CD4-positive, alpha-beta T cell treated with Interleukin-2 at 100 ng/mL for 4 hours (primary cell): ENCODE results near the gene H19.

Experiments used
- DNase-seq: peaks from one replicate; pipeline ENCODE4 v3.0.0-alpha.2; 2020; ENCODE audit warnings: low spot score

Gene H19

GRCh38 chr11:1982873-1983600 is 14.6 kb downstream of the H19 start:
- no peak for DNase-seq

GRCh38 chr11:1979607-1980006 is 18.0 kb downstream of the H19 start:
- no peak for DNase-seq

- DNase-seq: no peak
Observed at GRCh38 chr11:1978720-1979473, 18.7 kb downstream of the H19 start.

DNA sequence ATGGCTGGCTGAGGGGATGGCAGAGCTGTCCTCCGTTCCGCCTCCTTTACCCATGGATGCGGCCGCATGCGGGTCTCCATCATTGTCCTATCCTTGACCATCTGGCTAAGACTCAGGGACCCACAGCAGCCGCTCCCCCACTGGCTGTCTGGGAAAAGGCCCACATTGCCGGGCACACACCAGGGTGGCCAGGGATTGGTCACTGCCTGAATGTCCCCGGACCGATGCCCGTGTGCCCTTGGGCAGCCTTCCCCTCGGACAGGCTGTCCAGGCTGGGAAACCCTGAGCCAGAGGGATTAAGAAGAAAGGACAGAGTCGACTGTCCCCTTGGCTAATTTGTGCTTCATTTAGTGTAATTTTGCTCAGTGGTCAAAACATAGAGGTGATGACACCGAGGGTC is 22.5 kb downstream of the H19 start:
- DNase-seq: no peak

DNA sequence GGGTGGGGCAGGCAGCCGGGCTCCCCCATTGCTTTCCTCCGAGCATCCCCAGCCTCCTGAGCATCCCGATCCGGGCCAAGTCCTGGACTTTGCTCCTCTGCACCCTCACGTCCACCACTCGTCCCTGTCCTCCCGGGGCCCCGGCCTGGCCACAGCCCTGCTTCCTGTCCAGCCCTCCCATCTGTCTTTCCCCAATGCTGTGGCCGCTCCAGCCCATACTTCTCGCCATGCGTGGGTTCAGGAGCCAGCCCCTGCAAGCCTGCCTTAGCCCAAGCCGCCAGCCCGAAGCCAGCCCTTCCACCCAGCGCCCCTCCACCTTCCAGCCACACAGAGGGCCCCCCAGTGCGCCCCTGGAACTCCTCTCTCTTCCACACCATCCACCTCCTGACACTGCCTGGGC is 26.7 kb downstream of the H19 start:
- no peak for DNase-seq

- DNase-seq: no peak
Observed at GRCh38 chr11:1969776-1970175, 27.9 kb downstream of the H19 start.

DNA sequence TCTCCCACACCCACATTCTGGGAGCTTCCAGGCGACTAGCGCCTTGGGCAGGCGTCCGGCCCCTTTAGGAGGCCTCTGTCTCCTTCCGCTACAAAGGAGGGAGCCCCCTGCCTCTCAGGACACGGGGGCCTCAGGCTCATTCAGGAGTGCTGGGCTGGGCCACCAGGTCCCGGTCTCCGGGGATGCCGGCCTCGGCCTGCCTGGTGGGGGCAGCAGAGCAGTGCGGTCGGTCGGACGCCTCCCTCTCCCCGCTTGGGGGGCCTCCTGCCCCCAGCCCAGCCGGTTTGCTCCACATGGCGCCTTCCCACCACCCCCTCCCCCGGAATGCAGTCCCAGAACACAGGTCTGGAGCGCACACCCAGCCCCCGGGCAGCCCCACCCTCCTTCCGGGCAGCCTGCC is 28.6 kb downstream of the H19 start:
- DNase-seq: no peak

GRCh38 chr11:1968454-1969002 is 29.1 kb downstream of the H19 start:
- no peak for DNase-seq

GRCh38 chr11:1967641-1968225 is 29.9 kb downstream of the H19 start:
- no peak for DNase-seq

DNA sequence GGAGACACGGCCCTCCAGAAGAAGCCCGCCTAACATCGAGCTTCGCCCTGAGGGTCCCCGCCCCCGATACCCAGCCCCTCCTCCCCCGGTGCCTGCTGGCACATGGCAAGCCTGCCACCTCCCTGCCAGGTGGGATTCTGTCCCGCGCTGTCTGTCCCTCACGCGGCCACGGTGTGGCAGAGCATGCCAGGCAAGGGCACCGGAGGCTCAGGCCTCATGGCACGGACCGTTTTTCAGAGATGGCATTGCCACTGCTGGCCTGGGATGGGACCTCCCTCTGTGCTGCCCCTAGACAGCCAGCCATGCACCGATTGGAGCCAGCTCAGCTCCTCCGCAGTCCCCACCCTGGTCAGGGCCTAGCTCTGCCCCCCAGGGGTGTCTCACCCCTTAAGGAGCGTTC is 31.1 kb downstream of the H19 start:
- no peak for DNase-seq

DNA sequence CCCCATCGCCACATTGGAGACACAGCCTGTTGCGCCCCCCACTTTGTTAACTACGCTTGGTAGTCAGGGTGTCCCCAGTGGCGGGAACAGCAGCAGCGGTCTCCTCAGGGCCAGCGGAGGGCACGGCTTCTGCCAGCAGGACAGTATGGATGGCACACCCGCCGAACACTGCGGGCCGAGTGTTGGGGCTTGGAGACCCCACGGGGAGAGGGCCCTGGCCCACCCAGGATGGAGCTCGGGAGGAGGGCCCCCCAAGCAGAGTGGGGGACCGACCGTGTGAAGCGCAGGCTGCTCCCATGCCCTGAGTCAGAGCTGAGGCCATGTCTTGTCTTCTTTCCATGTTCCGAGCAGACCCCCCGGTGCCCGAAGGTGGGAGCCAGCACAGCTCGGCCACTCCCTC is 32.7 kb downstream of the H19 start:
- DNase-seq: no peak

- no peak for DNase-seq
Observed at GRCh38 chr11:1964348-1964747, 33.3 kb downstream of the H19 start.

DNA sequence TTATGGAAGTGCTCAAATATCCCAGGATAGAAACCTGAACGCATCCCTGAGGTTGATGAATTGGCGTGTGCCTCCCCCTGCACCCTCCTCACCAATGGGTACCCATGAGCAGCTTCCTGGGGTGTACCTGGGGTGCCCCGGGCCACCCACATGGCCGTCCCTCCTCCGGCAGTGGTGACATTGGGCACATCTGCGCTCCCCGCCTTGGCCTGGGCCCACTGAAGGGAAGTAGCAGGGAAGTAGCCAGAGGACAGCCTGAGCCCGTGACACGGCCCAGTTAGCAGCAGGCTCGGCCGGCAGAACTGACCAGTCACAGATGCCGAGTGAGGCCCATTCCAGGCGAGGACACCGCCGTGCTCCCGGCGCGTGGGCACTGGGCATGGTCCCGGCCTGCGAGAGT is 33.8 kb downstream of the H19 start:
- DNase-seq: no peak

DNA sequence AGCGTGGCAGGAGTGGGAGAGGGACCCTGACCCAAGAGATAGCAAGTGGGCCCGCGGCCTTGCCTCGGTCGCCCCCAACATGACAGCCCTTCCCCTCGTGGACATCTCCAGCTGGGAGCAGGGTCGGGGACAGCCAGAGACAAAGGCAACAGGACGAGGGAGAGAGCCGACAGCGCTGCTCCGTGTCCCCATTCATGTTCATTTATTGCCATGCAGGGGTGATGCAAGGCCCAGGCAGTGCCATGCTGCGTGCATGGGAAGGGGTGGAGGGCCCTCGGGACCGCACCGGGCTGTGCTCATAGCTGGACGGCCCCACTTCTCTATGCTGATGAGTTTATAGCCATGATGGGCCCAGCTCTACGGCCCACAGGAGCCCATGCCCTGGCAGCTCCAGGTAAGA is 37.9 kb downstream of the H19 start:
- DNase-seq: no peak

GRCh38 chr11:1958367-1958766 is 39.3 kb downstream of the H19 start:
- DNase-seq: no peak

GRCh38 chr11:1953489-1954266 is 44.0 kb downstream of the H19 start:
- DNase-seq: no peak

DNA sequence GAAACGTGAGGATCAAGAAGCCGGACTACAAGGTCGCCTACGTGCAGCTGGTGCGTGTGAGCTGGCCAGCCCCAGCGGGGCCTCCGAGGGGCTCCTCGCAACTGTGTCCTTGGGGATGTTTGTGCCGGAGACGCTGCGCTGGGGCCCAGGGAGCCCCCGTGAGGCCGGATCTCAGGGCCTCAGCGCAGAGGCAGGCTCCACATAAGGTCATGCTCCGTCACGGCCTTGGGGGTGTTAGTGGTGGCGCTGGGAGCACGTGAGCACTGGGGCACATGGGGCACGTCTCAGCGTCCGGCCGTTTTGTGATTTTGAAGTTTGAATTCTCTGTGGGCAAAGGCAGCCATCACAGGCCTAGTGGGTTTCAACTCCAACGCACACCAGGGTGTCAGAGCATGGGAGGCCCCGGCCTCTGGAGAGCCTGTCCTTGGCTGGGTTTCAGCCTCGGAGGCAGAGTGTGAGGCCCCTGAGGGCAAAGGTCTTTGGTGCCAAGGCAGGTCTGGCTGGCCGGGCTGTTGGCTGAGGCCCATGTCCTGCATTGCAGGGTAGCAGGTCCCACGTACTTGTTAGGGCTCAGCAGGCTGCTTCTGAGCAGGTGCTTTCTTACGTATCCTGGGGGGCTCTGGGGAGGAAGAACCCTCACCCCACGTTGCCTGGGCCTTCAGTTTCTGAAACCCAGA is 44.7 kb downstream of the H19 start:
- DNase-seq: no peak

GRCh38 chr11:1949922-1950321 is 47.7 kb downstream of the H19 start:
- DNase-seq: no peak

GRCh38 chr11:1949302-1949701 is 48.3 kb downstream of the H19 start:
- DNase-seq: no peak

- DNase-seq: no peak
Observed at GRCh38 chr11:1948389-1948788, 49.3 kb downstream of the H19 start.

GRCh38 chr11:1947592-1948237 is 49.9 kb downstream of the H19 start:
- DNase-seq: no peak
